Dendritic cell treated with granulocyte-macrophage colony-stimulating factor and Interleukin-4, amounts not matched to agents 40 ng/mL and 50 ng/mL, for 4 days (primary cell): ENCODE measurements around the gene HEPN1.
"Not testable (repeated sequence)": the region's sequence is repeated elsewhere in the genome, so short reads cannot be mapped to it uniquely, and the experiment has no call there.

ENCODE experiments used
- H3K27ac Mint-ChIP-seq: one replicate; pipeline ENCODE4 v1.8.0; 2022; ENCODE audit warnings: mild to moderate bottlenecking, mixed read lengths
- H3K27me3 Mint-ChIP-seq: one replicate; pipeline ENCODE4 v1.8.0; 2022; ENCODE audit warnings: mild to moderate bottlenecking, mixed read lengths
- H3K36me3 Mint-ChIP-seq: one replicate; pipeline ENCODE4 v1.8.0; 2022; ENCODE audit warnings: low read depth, mixed read lengths
- H3K4me1 Mint-ChIP-seq: one replicate; pipeline ENCODE4 v1.8.0; 2022; ENCODE audit warnings: low read depth, mixed read lengths
- H3K4me3 Mint-ChIP-seq: one replicate; pipeline ENCODE4 v1.8.0; 2022; ENCODE audit warnings: mild to moderate bottlenecking, moderate library complexity, mixed read lengths
- H3K9me3 Mint-ChIP-seq: one replicate; pipeline ENCODE4 v1.8.0; 2022; ENCODE audit warnings: mixed read lengths
- intact Hi-C: fragments of 100-400 bp; cut with micrococcal nuclease; formaldehyde crosslinking; loops from one replicate; pipeline ENCODE4 v1.15.0; 2022

HEPN1 gene

GRCh38 chr11:124951341-124951740 lies 32.3 kb downstream of the HEPN1 start:
- Mint-ChIP-seq H3K27me3 (peaks cover 5% of the 10 kb centered on the region), H3K4me3 (no peak overlapping the region), H3K4me1 (no peaks in the 10 kb centered on the region), H3K27ac (no peak overlapping the region), H3K9me3 (peaks cover 15% of the 10 kb centered on the region), H3K36me3 (no peaks in the 10 kb centered on the region)
- intact Hi-C loops: loop anchor here (5.0 to 10.0 kb wide), 4 partner anchors 74 to 933 kb away; partner anchors contain the start of genes HYLS1, SIAE, SPA17 and TMEM218

DNA sequence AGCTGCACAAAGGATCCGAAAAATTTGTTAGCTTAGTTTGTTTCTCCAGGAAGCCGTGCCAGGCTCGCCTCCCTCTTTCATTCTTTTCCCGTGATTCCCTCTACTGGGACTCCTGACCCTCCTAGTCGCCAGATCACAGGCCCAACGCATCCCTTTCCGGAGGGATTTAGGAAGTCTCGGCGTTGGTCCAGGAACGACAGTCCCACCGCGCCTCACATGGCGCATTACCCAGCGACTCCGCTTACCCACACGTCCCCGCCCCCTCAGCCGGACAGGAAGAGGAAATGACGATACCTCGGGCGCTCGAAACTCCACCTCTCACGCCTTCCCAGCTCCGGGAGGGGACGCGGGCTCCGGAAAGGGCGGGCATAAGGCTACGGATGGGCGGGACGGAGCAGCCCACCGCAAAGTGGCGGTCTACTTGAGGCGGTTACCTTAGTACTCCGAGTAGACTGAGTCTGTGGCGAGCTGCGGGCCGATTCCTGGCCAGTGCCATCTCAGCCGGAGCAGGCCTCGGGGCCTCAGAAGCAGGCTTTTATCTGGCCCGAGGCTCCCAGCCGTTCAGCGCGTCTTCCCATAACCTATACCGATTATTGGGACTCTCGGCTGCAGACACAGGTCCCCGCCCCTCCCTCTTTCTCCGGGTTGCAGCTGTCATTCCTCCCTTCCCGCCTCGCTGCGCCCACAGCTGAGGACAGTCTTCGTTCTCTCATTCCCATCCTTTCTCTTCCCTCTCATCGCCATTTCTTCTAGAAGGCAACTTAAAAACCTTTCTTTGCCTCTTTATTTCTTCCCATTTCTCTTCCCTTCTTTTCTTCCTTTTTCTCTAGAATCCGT lies 34.9 kb downstream of the HEPN1 start, which contains the start of gene CCDC15:
Gene CCDC15 (plus strand): TSS at position 450 of the 837 bp plus-strand sequence. CDS start 531 bp downstream, outside the sequence.
- H3K4me1 Mint-ChIP-seq: no peaks in the 10 kb centered on the region
- no peak within 1 kb of the TSS for H3K27ac Mint-ChIP-seq
- peaks cover 2% of the 10 kb centered on the region for H3K27me3 Mint-ChIP-seq
- intact Hi-C loops: loop anchor here (1.0 to 10.0 kb wide), 5 partner anchors 77 to 931 kb away; partner anchors contain the start of genes HYLS1, SIAE, SLC37A2 and SPA17
- H3K4me3 Mint-ChIP-seq: no peak within 1 kb of the TSS
- H3K36me3 Mint-ChIP-seq: no peaks in the 10 kb centered on the region
- peaks cover 2% of the 10 kb centered on the region for H3K9me3 Mint-ChIP-seq

DNA sequence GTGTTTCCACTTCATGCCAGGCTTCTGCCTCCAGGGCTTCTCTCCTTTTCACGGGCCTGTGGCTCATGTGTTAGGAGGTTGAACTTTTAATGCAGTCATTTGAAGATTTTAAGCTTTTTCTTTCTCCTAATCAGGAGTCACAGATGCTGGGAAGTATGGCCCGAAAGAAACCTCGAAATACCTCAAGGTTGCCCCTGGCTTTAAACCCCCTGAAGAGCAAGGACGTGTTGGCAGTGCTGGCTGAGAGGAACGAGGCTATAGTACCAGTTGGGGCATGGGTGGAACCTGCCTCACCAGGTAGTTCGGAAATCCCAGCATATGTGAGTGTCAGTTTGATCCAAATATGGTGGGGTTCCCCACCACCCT lies 35.5 kb downstream of the HEPN1 start:
- H3K4me3 Mint-ChIP-seq: no peak overlapping the region

DNA sequence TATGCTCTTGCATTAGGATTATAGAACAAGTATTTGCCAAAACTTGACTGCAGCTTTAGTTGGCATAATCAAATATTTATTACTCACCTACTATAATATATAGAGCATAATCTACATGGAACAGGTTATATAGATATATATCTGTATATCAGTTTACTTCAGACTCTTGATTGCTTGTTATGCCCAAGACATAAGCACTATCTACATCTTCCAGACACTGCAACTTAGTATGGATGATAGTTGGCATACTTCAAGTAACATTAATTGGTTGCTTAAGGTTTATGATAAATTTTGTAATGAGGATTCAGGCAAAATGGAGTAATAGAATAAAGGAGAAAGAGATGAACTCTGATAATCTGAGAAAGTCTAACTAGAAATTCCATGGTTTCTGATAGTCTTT lies 36.0 kb downstream of the HEPN1 start:
- no peak overlapping the region for H3K27ac Mint-ChIP-seq

More for the DNA sequence above, 35.5 kb downstream of the HEPN1 start:
- Mint-ChIP-seq H3K9me3 (no peaks in the 10 kb centered on the region), H3K4me1 (no peaks in the 10 kb centered on the region), H3K36me3 (no peaks in the 10 kb centered on the region), H3K27ac (no peak overlapping the region), H3K27me3 (peaks cover 2% of the 10 kb centered on the region)
- intact Hi-C loops: loop anchor here (1.0 to 10.0 kb wide), 5 partner anchors 77 to 930 kb away; partner anchors contain the start of genes HYLS1, SIAE, SLC37A2 and SPA17

DNA sequence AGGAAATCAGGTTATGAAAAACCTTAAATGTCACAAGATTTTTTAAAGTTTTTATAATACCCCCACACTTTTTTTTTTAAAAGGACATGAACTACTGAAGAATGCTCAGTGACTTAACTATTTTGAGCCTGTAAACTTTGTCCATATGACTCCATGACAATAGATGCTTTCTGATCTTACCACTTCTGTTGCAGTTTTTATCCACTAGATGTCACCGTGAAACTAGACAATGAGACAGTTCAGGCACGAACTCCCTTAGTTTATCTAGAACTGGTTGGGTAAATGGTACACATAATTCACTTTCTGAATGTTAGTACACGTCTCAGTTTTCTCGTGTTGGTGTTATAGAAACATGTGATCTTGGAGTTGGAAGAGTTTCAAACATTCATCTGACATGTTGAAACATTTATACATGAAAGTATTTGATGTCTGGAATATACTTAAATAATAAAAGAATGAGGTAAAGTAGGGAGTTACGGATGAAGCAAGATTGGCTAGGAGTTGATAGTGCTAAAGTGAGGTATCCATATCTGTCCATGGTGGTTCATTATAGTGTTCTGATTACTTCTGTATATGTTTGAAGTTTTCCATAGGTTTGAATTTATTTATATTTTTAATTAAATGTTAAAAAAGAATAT lies 43.0 kb downstream of the HEPN1 start:
- intact Hi-C loops: loop anchor here (1.0 to 5.0 kb wide), 4 partner anchors 179 to 443 kb away; no protein-coding TSS in a partner anchor

More for the DNA sequence above, 36.0 kb downstream of the HEPN1 start:
- Mint-ChIP-seq H3K36me3 (no peaks in the 10 kb centered on the region), H3K9me3 (no peaks in the 10 kb centered on the region), H3K4me1 (no peaks in the 10 kb centered on the region), H3K4me3 (no peak overlapping the region), H3K27me3 (peaks cover under 1% of the 10 kb centered on the region)
- intact Hi-C loops: loop anchor here (10.0 kb wide), 1 partner anchor 930 kb away; the partner anchor contains the start of gene HYLS1

DNA sequence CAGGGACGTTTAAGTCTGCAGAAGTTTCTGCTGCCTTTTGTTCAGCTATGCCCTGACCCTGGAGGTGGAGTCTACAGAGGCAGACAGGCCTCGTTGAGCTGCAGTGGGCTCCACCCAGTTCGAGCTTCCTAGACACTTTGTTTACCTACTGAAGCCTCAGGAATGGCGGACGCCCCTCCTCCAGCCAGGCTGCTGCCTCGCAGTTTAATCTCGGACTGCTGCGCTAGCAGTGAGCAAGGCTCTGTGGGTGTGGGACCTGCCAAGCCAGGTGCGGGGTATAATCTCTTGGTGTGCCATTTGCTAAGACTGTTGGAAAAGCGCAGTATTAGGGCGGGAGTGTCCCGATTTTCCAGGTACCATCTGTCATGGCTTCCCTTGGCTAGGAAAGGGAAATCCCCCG lies 49.1 kb downstream of the HEPN1 start:
- intact Hi-C loops, H3K4me1 Mint-ChIP-seq, H3K9me3 Mint-ChIP-seq, H3K4me3 Mint-ChIP-seq, H3K36me3 Mint-ChIP-seq, H3K27ac Mint-ChIP-seq, H3K27me3 Mint-ChIP-seq: not testable (repeated sequence)

More for the DNA sequence above, 43.0 kb downstream of the HEPN1 start:
- Mint-ChIP-seq H3K4me3 (no peak overlapping the region), H3K36me3 (no peaks in the 10 kb centered on the region), H3K27me3 (no peaks in the 10 kb centered on the region), H3K4me1 (peaks cover 8% of the 10 kb centered on the region), H3K9me3 (no peaks in the 10 kb centered on the region), H3K27ac (no peak overlapping the region)
